Esophagus squamous epithelium (tissue), 4 donors: ENCODE results near the gene ZNF555.

Experiments used
- POLR2A ChIP-seq, 4 donors: fragments of 450-650 bp; IDR thresholded peaks; one replicate each; pipeline ENCODE4 v1.6.1; 2017; ENCODE audit warnings: antibody characterized with exemption in 4 of 4, mild to moderate bottlenecking in 4 of 4, moderate library complexity in 3 of 4
- TF ChIP-seq, protein P1 (sequence below), 6 experiments: fragments of 450-650 bp in 4 of 6; fragments of 200-600 bp in 2 of 6; sonication (generic) in 2 of 6; IDR thresholded peaks; one replicate each; pipeline ENCODE4 v1.5.1; 2016 to 2019; ENCODE audit warnings: antibody characterized with exemption in 6 of 6, mild to moderate bottlenecking in 4 of 6, moderate library complexity in 4 of 6

DNA sequence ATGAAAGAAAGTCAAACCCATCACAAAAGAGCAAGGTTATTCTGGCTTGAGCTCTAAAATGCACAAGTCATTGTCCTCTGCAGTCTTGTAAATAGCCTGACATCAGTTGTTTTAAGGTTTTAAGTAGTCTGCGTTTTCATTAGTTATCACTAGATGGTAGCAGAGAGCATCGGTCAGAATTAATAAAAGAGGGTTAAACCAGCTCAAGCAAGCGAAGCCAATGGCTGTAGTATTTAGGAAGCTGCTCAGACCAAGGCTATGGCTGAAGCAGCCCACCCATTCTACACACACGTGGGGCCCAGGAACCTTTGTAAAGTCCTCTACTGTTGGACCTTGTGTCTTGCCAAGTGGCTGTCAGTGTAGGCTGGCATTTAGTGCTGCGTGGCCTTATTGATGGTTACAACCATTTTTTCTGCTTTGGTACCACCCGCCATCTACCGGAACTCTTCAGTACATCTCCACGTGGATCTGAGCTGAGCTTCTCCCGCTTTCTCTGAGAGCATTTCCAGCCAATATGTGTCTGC, 46.2 kb downstream of the ZNF555 start:
- TF ChIP-seq, protein P1, sequence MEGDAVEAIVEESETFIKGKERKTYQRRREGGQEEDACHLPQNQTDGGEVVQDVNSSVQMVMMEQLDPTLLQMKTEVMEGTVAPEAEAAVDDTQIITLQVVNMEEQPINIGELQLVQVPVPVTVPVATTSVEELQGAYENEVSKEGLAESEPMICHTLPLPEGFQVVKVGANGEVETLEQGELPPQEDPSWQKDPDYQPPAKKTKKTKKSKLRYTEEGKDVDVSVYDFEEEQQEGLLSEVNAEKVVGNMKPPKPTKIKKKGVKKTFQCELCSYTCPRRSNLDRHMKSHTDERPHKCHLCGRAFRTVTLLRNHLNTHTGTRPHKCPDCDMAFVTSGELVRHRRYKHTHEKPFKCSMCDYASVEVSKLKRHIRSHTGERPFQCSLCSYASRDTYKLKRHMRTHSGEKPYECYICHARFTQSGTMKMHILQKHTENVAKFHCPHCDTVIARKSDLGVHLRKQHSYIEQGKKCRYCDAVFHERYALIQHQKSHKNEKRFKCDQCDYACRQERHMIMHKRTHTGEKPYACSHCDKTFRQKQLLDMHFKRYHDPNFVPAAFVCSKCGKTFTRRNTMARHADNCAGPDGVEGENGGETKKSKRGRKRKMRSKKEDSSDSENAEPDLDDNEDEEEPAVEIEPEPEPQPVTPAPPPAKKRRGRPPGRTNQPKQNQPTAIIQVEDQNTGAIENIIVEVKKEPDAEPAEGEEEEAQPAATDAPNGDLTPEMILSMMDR (IDR thresholded peaks at IDR 0.05) = peak; percentile 53 to 69 (median 58)
- TF ChIP-seq POLR2A (IDR thresholded peaks at IDR 0.05) = no peak
